Right lobe of liver (tissue), 6 donors: ENCODE measurements around the gene GALNT11. TPM values are rescaled to one million over a fixed set of nuclear protein-coding genes. Genes with fewer than 3 reads are reported as not detected.

Experiments
- ATAC-seq, 4 donors: fragments of 200-7000 bp; cut with Tn5 transposase; one replicate each; pipeline ENCODE4 v1.9.1; 2020; ENCODE audit warnings: mild to moderate bottlenecking in 4 of 4, moderate library complexity in 4 of 4
- DNase-seq, 3 donors: peaks; one replicate each; pipeline ENCODE4 v3.0.0-alpha.2; 2020
- H3K27ac ChIP-seq, 3 donors: fragments of 200-600 bp; one replicate each; pipeline ENCODE4 v1.8.0; 2022
- H3K27me3 ChIP-seq, 2 donors: fragments of 200-600 bp; one replicate each; pipeline ENCODE4 v1.8.0; 2022
- H3K36me3 ChIP-seq, 4 donors: fragments of 200-600 bp; sonication (generic) in 1 of 4; one replicate each; pipeline versions ENCODE4 v1.5.1 to v1.8.0; 2017 to 2022; ENCODE audit warnings: control low read depth in 1 of 4
- H3K4me1 ChIP-seq, 4 donors: fragments of 200-600 bp; sonication (generic) in 1 of 4; one replicate each; pipeline versions ENCODE4 v1.5.1 to v1.8.0; 2017 to 2022; ENCODE audit warnings: control low read depth in 1 of 4
- H3K4me3 ChIP-seq, 3 donors: fragments of 200-600 bp; one replicate each; pipeline ENCODE4 v1.8.0; 2022
- H3K9me3 ChIP-seq, 4 donors: fragments of 200-600 bp; sonication (generic) in 1 of 4; one replicate each; pipeline versions ENCODE4 v1.5.1 to v1.8.0; 2017 to 2022; ENCODE audit warnings: control low read depth in 1 of 4
- CTCF ChIP-seq, 4 donors: fragments of 200-600 bp in 3 of 4; fragments of 450-650 bp in 1 of 4; IDR thresholded peaks; one replicate each; pipeline versions ENCODE4 v1.5.1 to v1.8.0; 2016 to 2022; ENCODE audit warnings: antibody characterized with exemption in 4 of 4, mild to moderate bottlenecking in 2 of 4
- POLR2A ChIP-seq: fragments of 450-650 bp; IDR thresholded peaks from one replicate; pipeline ENCODE4 v1.6.1; 2017; ENCODE audit warnings: antibody characterized with exemption, mild to moderate bottlenecking
- WGBS: methylation state at CpG from one replicate; pipeline ENCODE4 v1.1.6; 2018; ENCODE audit warnings: low coverage, low lambda C conversion rate; ENCODE audit not compliant: insufficient coverage; ENCODE audit errors: missing lambda C conversion rate; 5-methylcytosine and 5-hydroxymethylcytosine counted together
- intact Hi-C, 2 donors: fragments of 100-400 bp; cut with DNase I; formaldehyde crosslinking; loops; one replicate each; pipeline versions ENCODE4 v1.11.2 to v1.14.1; 2022
- total RNA-seq, 6 experiments: library from RNA; depleted of rRNA in 2 of 6; stranded (reverse); fragments of >200 nt in 2 of 6; fragmentation: NEBNext Ultra II Directional in 3 of 6; extraction: Animal tissue kit (Norgen Biotek cat#: 25700) in 3 of 6; gene quantifications; one replicate each; pipeline versions ENCODE4 v1.1.0 to v1.2.4, GENCODE V29; 2016 to 2023
- donor health status: DM: no; HTN: yes; CAD: no.
- donor health status: DM: no; HTN: no; CAD: no.
- donor health status: DM: no; HTN: no; CAD: no.
- donor health status: DM: no; HTN: yes; CAD: no.
- donor health status: DM: no; HTN: yes; CAD: no.

GALNT11 gene
- total RNA-seq, 6 experiments from 2014 or later: 12.0 to 21.7 (median 14.7) TPM

- no peak overlapping the region for H3K4me3 ChIP-seq
- H3K36me3 ChIP-seq: no peaks in the 10 kb centered on the region
- no peaks in the 10 kb centered on the region for H3K9me3 ChIP-seq
- no peak for TF ChIP-seq POLR2A
- TF ChIP-seq CTCF (IDR thresholded peaks at IDR 0.05): no peak
- ATAC-seq (no peak), DNase-seq (no peak)
- 70% methylated on average over 6 of the region's 6 CpGs for WGBS
- intact Hi-C loops: no loop called here
- H3K27ac ChIP-seq: no peak overlapping the region
- no peaks in the 10 kb centered on the region for H3K27me3 ChIP-seq
- no peaks in the 10 kb centered on the region for H3K4me1 ChIP-seq
Measured at GRCh38 chr7:151999424-152000090, 25.9 kb upstream of the GALNT11 start.

- H3K9me3 ChIP-seq: no peaks in the 10 kb centered on the region
- TF ChIP-seq CTCF (IDR thresholded peaks at IDR 0.05) (no peak), POLR2A (no peak)
- H3K4me3 ChIP-seq: no peak overlapping the region
- H3K27me3 ChIP-seq: no peaks in the 10 kb centered on the region
- DNase-seq (no peak), ATAC-seq (no peak)
- no CpG with 5 or more reads among the region's 1 CpG for WGBS
- no peak overlapping the region for H3K27ac ChIP-seq
- H3K36me3 ChIP-seq: no peaks in the 10 kb centered on the region
- H3K4me1 ChIP-seq: no peaks in the 10 kb centered on the region
- intact Hi-C loops: no loop called here
Measured at GRCh38 chr7:152000191-152000590, 25.3 kb upstream of the GALNT11 start.

- intact Hi-C loops: no loop called here
- H3K27ac ChIP-seq: no peak overlapping the region
- no peaks in the 10 kb centered on the region for H3K9me3 ChIP-seq
- WGBS: 50% methylated on average over 5 of the region's 6 CpGs
- DNase-seq (no peak), ATAC-seq (no peak)
- H3K27me3 ChIP-seq: no peaks in the 10 kb centered on the region
- H3K4me3 ChIP-seq: no peak overlapping the region
- no peaks in the 10 kb centered on the region for H3K36me3 ChIP-seq
- H3K4me1 ChIP-seq: no peaks in the 10 kb centered on the region
- TF ChIP-seq POLR2A (no peak), CTCF (IDR thresholded peaks at IDR 0.05) (no peak)
Measured at GRCh38 chr7:152006336-152006735, 19.1 kb upstream of the GALNT11 start.

- ATAC-seq (no peak), DNase-seq (no peak)
- Histone ChIP-seq H3K9me3 (no peaks in the 10 kb centered on the region), H3K36me3 (no peaks in the 10 kb centered on the region), H3K4me3 (no peak overlapping the region), H3K27ac (no peak overlapping the region), H3K27me3 (no peaks in the 10 kb centered on the region), H3K4me1 (no peaks in the 10 kb centered on the region)
- 87% methylated on average over 3 of the region's 3 CpGs for WGBS
- intact Hi-C loops: no loop called here
- TF ChIP-seq POLR2A (no peak), CTCF (IDR thresholded peaks at IDR 0.05) (no peak)
Measured at GRCh38 chr7:152011860-152012259, 13.6 kb upstream of the GALNT11 start.
